M059J (cell line): ENCODE results near the gene C5orf24. TPM values are rescaled to one million over a fixed set of nuclear protein-coding genes. Genes with fewer than 3 reads are reported as not detected.
"Not testable (repeated sequence)": the region's sequence is repeated elsewhere in the genome, so short reads cannot be mapped to it uniquely, and the experiment has no call there.

Source experiments
- DNase-seq: peaks from one replicate; pipeline ENCODE4 v3.0.0-alpha.2; 2012; ENCODE audit warnings: low read depth
- total RNA-seq: library from RNA; depleted of rRNA; stranded (reverse); fragments of >200 nt; shearing (Covaris generic); gene quantifications from 2 replicates; pipeline ENCODE4 v1.2.3, GENCODE V29; 2014

The C5orf24 gene
- total RNA-seq, 1 experiment from 2014 or later: 44.3 TPM

GRCh38 chr5:134856465-134856864 lies 10.7 kb downstream of the C5orf24 start:
- DNase-seq: not testable (repeated sequence)

- DNase-seq: no peak
Observed at GRCh38 chr5:134857401-134857800, 11.6 kb downstream of the C5orf24 start.

GRCh38 chr5:134864707-134865106 lies 18.9 kb downstream of the C5orf24 start:
- no peak for DNase-seq

- no peak for DNase-seq
Observed at GRCh38 chr5:134873494-134873893, 27.7 kb downstream of the C5orf24 start.

GRCh38 chr5:134873987-134874830 lies 28.4 kb downstream of the C5orf24 start, which contains the start of gene TXNDC15:
Gene TXNDC15 (plus strand): TSS chr5:134874371. CDS start chr5:134874428, 57 bp downstream.
- peak; percentile 80 for DNase-seq

- peak; percentile 78 for DNase-seq
Observed at GRCh38 chr5:134874831-134875655, 29.3 kb downstream of the C5orf24 start.

GRCh38 chr5:134877159-134877558 lies 31.4 kb downstream of the C5orf24 start:
- no peak for DNase-seq

GRCh38 chr5:134878403-134878802 lies 32.6 kb downstream of the C5orf24 start:
- no peak for DNase-seq

- DNase-seq: no peak
Observed at GRCh38 chr5:134879456-134879855, 33.7 kb downstream of the C5orf24 start.

- DNase-seq: not testable (repeated sequence)
Observed at GRCh38 chr5:134880937-134881336, 35.2 kb downstream of the C5orf24 start.

- DNase-seq: not testable (repeated sequence)
Observed at GRCh38 chr5:134881711-134882110, 35.9 kb downstream of the C5orf24 start.

GRCh38 chr5:134887593-134888159 lies 41.9 kb downstream of the C5orf24 start:
- no peak for DNase-seq

- DNase-seq: no peak
Observed at GRCh38 chr5:134889335-134889734, 43.6 kb downstream of the C5orf24 start.

GRCh38 chr5:134891473-134891872 lies 45.7 kb downstream of the C5orf24 start:
- DNase-seq: no peak

- no peak for DNase-seq
Observed at GRCh38 chr5:134892282-134892681, 46.5 kb downstream of the C5orf24 start.

- DNase-seq: no peak
Observed at GRCh38 chr5:134892926-134893325, 47.2 kb downstream of the C5orf24 start.

GRCh38 chr5:134893748-134894505 lies 48.2 kb downstream of the C5orf24 start:
- DNase-seq: no peak

- DNase-seq: peak; percentile 26
Observed at GRCh38 chr5:134902071-134902801, 56.5 kb downstream of the C5orf24 start.

- DNase-seq: peak; percentile 90
Observed at GRCh38 chr5:134904610-134905245, 59.0 kb downstream of the C5orf24 start, which contains the start of gene PCBD2. Gene PCBD2 (plus strand): TSS chr5:134905131. CDS start chr5:134905140, 9 bp downstream.
